T-helper 17 cell (primary cell): ENCODE data around the gene RUNX3. TPM values are rescaled to one million over a fixed set of nuclear protein-coding genes. Genes with fewer than 3 reads are reported as not detected.

Experiments used
- ATAC-seq: fragments of 150-1000 bp; cut with Tn5 transposase; 2 replicates; pipeline ENCODE4 v1.10.0; 2021; ENCODE audit warnings: mild to moderate bottlenecking, moderate library complexity
- DNase-seq, 3 donors: peaks; one replicate each; pipeline versions ENCODE4 v3.0.0 to v3.0.0-alpha.2; 2020 to 2021
- H3K9me3 ChIP-seq: one replicate; pipeline ENCODE4 v1.7.0; 2013; ENCODE audit warnings: low read length, mild to moderate bottlenecking; ENCODE audit not compliant: control insufficient read depth, poor library complexity, severe bottlenecking
- H3K27ac Mint-ChIP-seq: one replicate; pipeline ENCODE4 v1.8.0; 2022; ENCODE audit warnings: mild to moderate bottlenecking, moderate library complexity, mixed read lengths
- H3K27me3 Mint-ChIP-seq: one replicate; pipeline ENCODE4 v1.8.0; 2022; ENCODE audit warnings: mixed read lengths
- H3K36me3 Mint-ChIP-seq: one replicate; pipeline ENCODE4 v1.8.0; 2022; ENCODE audit warnings: low read depth, mixed read lengths
- H3K4me1 Mint-ChIP-seq: one replicate; pipeline ENCODE4 v1.8.0; 2022; ENCODE audit warnings: mild to moderate bottlenecking, mixed read lengths
- H3K4me3 Mint-ChIP-seq: one replicate; pipeline ENCODE4 v1.8.0; 2022; ENCODE audit warnings: mild to moderate bottlenecking, moderate library complexity, mixed read lengths
- total RNA-seq, 4 donors: library from RNA in 2 of 4; stranded (reverse) in 2 of 4; gene quantifications; one replicate each; pipeline ENCODE4 v1.2.3 and lab custom pipeline; 2022 to 2026

Gene RUNX3
- total RNA-seq, 2 donors from 2014 or later, result 186 to 243 TPM

GRCh38 chr1:24967962-24968361, 37.9 kb upstream of the RUNX3 start:
- DNase-seq (no peak), ATAC-seq (no peak)
- Mint-ChIP-seq H3K4me1 (peaks cover 39% of the 10 kb centered on the region), H3K27me3 (no peaks in the 10 kb centered on the region), H3K36me3 (no peaks in the 10 kb centered on the region), H3K27ac (peak overlapping the region; percentile 82), H3K4me3 (no peak overlapping the region)
- no peaks in the 10 kb centered on the region for H3K9me3 ChIP-seq

DNA sequence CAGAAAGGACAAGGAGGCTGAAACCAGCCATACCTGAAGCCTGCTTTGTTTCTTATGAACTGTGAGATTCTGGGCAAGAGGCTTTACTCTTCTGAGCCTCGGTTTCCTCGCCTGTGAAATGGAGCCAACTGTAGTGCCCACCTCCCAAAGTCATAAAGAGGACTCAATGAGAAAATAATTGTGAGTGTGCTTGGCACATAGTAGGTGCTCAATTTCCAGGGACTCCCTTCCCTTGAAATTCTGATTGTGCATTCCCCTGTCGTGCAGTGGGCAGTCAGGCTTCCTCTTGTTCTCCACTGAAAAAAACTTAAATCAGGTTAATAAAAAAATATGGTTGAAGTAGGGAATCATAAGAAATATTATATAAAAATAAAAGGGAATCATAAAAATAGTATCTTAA, 37.5 kb upstream of the RUNX3 start:
- H3K36me3 Mint-ChIP-seq, result no peaks in the 10 kb centered on the region
- H3K4me3 Mint-ChIP-seq, result no peak overlapping the region
- H3K9me3 ChIP-seq, result no peaks in the 10 kb centered on the region
- no peak for DNase-seq
- H3K4me1 Mint-ChIP-seq, result peaks cover 38% of the 10 kb centered on the region
- no peak for ATAC-seq
- H3K27me3 Mint-ChIP-seq, result no peaks in the 10 kb centered on the region
- no peak overlapping the region for H3K27ac Mint-ChIP-seq

DNA sequence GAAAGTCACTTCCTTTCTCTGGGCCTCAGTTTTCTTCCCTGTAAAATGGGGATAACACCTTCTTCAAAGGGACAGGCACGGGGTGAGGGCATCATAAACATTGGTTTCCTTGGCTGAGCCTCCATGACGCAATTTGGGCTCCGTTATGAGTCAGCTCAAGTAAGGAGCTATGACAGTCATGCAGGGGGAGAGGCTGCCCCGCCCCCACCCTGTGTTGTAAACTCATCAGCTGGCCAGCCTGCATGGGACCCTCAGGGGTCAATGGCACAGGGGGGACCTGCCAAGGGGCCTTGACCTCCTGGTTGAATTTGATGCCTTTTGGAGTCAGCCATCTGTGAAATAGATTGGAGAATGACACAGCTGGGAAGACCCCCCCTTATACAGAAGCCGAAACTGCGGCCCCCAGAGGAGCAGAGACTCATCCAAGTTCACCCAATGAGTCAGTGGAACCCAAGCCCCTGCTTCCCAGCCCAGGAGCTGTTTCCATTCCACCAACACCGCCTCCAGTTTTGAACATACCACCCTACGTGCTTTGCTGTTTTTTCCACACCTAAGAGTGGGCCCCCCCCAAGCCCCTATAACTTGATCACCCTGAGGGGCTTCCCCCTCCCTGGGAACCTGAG, 36.8 kb upstream of the RUNX3 start:
- H3K9me3 ChIP-seq, result no peaks in the 10 kb centered on the region
- ATAC-seq, result peak; percentile 10
- no peaks in the 10 kb centered on the region for H3K27me3 Mint-ChIP-seq
- no peak for DNase-seq
- H3K36me3 Mint-ChIP-seq, result no peaks in the 10 kb centered on the region
- H3K27ac Mint-ChIP-seq, result peak overlapping the region; percentile 95
- no peak overlapping the region for H3K4me3 Mint-ChIP-seq
- peaks cover 37% of the 10 kb centered on the region for H3K4me1 Mint-ChIP-seq

DNA sequence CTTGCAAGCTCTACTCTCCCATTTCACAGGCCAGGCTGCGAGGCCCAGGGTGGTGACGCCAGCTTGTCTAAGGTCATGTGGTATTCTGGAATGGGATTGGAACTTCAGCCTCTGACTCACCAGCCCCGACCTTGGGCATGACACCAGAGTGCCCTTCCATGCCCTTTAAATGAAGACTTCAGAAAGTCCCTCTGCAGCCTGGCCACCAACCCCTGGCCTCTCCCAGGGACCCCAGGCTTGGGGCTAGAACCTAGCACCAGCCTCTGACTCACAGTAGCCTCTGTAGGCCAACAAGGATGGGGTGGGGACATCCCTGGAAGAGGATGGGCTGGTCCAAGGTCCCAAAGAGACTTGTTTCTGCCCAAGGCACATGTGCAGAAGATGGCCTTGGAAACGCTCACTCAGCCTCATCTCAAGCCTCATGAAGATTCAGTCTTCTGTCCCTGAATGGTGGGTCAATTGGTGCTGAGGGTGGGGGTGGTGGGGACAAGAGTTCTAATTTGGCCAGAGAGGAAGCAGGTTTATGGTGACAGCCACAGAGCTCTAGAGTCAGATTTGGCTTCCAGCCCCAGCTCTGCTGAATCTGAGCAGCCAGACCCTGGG, 36.1 kb upstream of the RUNX3 start:
- no peak overlapping the region for H3K4me3 Mint-ChIP-seq
- no peaks in the 10 kb centered on the region for H3K36me3 Mint-ChIP-seq
- peak overlapping the region; percentile 95 for H3K27ac Mint-ChIP-seq
- no peak for ATAC-seq
- peaks cover 35% of the 10 kb centered on the region for H3K4me1 Mint-ChIP-seq
- no peaks in the 10 kb centered on the region for H3K9me3 ChIP-seq
- no peak for DNase-seq
- H3K27me3 Mint-ChIP-seq, result no peaks in the 10 kb centered on the region

DNA sequence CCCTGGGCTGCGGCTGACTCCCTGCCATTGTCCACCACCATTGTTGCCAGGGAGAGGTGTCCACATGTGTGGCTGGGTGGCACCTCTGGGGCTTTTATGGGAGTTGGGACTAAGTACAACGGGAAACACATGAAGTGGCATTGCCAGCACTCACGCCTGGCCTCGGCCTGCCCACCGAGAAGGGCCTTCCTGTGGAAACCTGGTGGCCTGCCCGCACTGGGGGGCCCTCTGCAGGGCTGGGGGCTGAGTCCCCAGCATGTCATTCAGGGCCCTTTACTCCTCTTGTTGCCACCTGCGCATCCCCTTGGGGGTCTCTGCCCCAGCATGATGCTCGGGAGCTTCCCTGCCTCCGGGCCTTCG, 35.5 kb upstream of the RUNX3 start:
- H3K4me1 Mint-ChIP-seq, result peaks cover 30% of the 10 kb centered on the region
- no peaks in the 10 kb centered on the region for H3K36me3 Mint-ChIP-seq
- peak overlapping the region; percentile 95 for H3K27ac Mint-ChIP-seq
- H3K27me3 Mint-ChIP-seq, result no peaks in the 10 kb centered on the region
- no peak for ATAC-seq
- DNase-seq, result no peak
- peak overlapping the region; percentile 87 for H3K4me3 Mint-ChIP-seq
- no peaks in the 10 kb centered on the region for H3K9me3 ChIP-seq

DNA sequence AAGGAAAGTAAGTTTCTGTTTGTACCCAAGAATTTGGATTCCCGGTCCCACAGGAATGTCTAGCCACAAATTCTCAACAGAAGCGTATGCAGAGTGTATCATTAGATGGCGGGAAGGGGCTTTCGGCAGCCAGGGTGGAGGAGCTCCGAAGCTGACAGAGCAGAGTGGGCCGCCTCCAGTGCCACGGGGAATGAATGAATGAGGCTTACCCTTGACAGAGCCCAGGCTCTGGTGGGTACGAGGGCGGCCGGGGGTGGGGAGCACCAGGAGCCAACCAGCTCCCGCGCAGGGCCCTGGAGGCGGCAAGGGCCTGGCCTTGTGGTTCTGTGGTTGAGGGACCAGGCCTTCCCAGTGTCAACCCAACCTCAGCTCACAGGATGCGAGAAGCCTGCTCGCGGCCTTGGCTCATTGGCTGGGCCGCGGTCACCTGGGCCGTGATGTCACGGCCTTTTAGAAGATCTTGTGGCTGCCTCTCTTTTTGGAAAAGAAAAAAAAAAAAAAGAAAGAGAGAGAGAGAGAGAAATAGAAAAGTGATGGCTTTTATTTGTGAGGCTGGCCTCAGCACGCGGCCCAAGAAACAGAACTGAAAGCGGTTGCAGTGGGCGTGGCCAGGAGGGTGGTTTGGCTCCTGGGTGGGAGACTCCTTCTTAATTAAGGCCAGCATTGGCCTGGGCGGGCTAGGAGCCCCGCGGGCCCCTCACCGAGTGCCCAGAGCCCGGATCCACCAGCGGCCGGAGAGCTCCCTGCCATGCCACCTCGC, 34.9 kb upstream of the RUNX3 start:
- Mint-ChIP-seq H3K27ac (peak overlapping the region; percentile 95), H3K36me3 (no peaks in the 10 kb centered on the region), H3K4me3 (peak overlapping the region; percentile 87), H3K27me3 (no peaks in the 10 kb centered on the region), H3K4me1 (peaks cover 32% of the 10 kb centered on the region)
- DNase-seq, result peak; percentile 68 to 77 (median 75)
- H3K9me3 ChIP-seq, result no peaks in the 10 kb centered on the region
- peak; percentile 96 for ATAC-seq

DNA sequence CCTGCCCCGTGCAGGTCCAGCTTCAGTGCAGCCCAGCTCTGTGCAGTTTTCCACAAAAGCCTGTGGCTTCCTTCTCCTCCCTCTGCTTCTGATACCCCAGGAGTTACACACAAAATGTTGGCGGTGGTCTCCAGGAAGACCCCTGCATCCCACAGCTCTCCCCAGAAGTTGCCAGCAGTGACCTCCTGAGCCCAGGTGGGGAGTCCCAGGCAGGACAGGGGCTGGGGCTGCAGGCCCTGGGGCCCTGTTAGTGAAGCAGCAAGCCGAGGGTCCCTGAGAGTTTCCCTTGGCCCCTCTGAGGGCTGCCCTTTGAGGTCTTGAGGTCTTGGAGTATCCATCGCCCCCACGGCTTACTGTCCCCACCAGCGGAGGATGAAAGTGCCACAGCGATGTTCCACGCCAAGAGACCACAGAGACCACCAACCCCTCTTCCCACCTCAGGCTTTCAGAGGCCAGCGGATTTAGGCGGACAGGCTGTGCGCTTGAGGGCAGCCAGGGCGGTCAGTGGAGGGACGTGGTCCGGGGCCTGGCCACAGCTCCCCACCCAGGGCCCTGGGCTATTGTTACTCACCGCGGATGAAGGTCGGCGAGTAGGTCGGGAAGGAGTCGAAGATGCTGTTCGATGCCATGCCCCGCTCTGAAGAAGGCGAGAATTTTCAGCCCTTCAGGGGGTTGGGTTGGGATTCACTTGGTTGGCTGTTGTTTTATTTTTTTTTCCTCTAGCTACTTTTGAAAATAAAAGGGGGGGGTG, 34.0 kb upstream of the RUNX3 start:
- H3K4me3 Mint-ChIP-seq, result peak overlapping the region; percentile 87
- H3K36me3 Mint-ChIP-seq, result no peaks in the 10 kb centered on the region
- no peaks in the 10 kb centered on the region for H3K9me3 ChIP-seq
- H3K27ac Mint-ChIP-seq, result peak overlapping the region; percentile 95
- DNase-seq (no peak), ATAC-seq (no peak)
- H3K27me3 Mint-ChIP-seq, result no peaks in the 10 kb centered on the region
- peaks cover 36% of the 10 kb centered on the region for H3K4me1 Mint-ChIP-seq

DNA sequence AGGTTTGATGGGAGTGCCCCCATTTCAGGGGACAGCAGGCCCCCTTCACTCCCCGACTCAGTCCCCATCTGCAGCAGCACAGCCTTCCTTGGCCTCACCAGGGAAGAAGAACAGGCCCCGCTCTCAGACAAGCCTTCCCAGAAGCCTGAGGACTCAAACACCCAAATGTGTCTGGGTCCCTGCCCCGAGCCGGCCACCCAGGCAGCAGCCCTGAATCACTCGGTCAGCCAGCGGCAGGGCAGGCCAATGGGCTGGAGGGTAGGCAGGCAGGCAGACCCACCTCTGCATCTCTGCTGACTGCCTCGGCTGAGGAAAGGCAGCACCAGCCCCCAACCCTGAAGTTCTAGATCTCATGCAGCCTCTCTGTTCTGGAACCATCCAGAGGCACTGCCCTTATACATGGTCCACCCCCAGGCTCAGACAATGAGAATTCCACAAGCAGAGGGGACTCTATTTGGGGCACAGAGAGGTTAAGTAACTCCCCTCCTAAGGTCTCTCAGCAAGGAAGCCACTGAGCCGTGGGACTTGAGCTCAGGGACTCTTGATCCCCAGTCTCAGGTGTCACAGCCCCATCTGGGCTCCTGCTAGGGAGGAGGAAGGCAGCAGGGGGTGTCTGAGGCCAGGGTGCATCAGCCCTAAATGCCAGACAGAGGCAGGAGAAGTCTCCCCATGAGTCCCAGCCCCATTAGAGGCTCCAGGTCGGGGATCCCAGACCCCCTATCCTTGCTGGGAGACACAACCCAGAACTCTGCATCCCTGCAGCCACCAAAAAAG, 33.2 kb upstream of the RUNX3 start:
- H3K27ac Mint-ChIP-seq, result peak overlapping the region; percentile 95
- no peaks in the 10 kb centered on the region for H3K27me3 Mint-ChIP-seq
- H3K36me3 Mint-ChIP-seq, result no peaks in the 10 kb centered on the region
- ATAC-seq, result peak; percentile 15
- DNase-seq, result no peak
- H3K4me1 Mint-ChIP-seq, result peaks cover 39% of the 10 kb centered on the region
- H3K4me3 Mint-ChIP-seq, result peak overlapping the region; percentile 87
- H3K9me3 ChIP-seq, result no peaks in the 10 kb centered on the region

DNA sequence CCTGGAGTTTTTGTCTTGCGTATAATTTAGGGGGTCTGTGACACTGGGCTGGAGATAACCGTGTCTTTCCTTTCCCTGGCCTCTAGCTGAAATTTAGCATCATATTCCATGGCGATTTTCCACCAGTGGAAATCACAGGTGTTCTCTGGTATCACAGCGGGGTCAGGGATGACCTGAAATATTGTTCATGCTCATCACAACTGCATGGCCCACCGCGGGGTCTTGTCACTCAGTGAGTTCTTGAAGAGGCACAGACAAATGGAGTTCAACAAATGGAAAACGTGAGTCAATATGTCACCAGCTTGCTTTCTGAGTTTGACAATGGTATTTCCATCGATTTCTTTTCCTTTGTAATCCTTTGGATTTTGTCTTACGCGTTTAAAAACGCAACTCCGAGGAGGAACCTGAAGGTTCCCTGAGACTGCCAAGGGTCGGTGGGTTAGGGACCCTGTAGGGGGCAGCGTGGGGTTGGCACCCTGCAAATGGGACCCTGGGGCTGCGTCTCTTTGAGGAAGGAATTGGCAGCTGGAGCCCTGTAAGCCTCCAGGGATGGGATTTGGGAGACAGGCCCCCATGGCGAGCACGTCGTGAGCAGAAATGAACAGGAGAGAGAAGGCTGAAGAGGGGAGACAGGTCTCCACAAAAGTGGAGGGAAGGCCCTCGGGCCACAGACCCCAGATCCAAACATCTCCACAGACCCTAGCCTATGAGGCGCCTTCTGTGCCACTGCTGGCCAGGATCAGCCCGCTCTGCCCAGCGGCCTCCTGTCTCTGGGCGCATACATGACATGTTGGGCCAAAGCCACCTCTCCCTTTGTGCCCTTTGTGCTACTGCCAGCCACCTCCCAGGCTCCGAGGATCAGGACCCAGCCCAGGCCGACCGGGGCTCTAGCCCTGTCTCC, 32.1 kb upstream of the RUNX3 start:
- H3K4me3 Mint-ChIP-seq, result peak overlapping the region; percentile 87
- DNase-seq (no peak), ATAC-seq (no peak)
- H3K27me3 Mint-ChIP-seq, result no peaks in the 10 kb centered on the region
- H3K4me1 Mint-ChIP-seq, result peaks cover 39% of the 10 kb centered on the region
- H3K27ac Mint-ChIP-seq, result peak overlapping the region; percentile 95
- H3K9me3 ChIP-seq, result no peaks in the 10 kb centered on the region
- H3K36me3 Mint-ChIP-seq, result no peaks in the 10 kb centered on the region

GRCh38 chr1:24961334-24961733, 31.3 kb upstream of the RUNX3 start:
- H3K27ac Mint-ChIP-seq, result peak overlapping the region; percentile 95
- H3K4me1 Mint-ChIP-seq, result peaks cover 42% of the 10 kb centered on the region
- H3K9me3 ChIP-seq, result no peaks in the 10 kb centered on the region
- H3K36me3 Mint-ChIP-seq, result no peaks in the 10 kb centered on the region
- H3K4me3 Mint-ChIP-seq, result peak overlapping the region; percentile 28
- ATAC-seq, result no peak
- H3K27me3 Mint-ChIP-seq, result no peaks in the 10 kb centered on the region
- no peak for DNase-seq

DNA sequence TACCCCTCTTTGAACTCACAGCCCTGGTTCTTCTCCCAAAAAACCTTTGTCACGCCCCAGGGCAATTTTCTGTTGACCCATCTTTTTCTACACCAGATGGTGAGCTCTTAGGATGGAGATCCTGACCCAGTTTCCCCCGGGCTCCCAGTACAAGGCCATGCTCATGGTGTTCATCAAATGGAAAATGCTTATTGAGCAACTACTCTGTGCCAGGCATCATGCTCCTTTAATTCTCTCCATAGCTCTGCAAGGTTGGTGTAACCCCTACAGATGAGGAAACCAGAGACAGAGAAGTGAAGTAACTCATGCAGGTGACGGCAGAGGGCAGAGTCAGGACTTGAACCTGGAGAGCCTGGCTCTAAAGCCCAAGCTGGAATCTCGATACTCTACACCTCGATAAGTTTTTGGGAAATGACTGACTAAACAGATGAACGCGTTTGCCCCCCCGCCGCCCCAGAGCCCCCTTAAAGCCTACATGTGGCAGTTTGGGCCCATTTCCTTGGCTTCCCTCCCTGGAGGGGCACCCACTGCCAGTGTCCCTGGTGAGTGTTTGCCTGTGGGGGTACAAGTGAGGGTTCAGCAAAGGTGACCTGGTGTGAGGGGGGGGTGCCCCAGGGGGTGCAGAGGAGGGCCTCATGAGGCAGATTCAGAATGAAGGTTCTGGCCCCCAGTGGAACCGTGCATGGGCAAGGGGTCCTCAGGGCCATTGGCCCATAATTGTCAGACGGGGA, 30.2 kb upstream of the RUNX3 start:
- H3K27me3 Mint-ChIP-seq, result no peaks in the 10 kb centered on the region
- H3K36me3 Mint-ChIP-seq, result no peaks in the 10 kb centered on the region
- peak overlapping the region; percentile 49 for H3K27ac Mint-ChIP-seq
- ATAC-seq, result no peak
- H3K9me3 ChIP-seq, result no peaks in the 10 kb centered on the region
- no peak overlapping the region for H3K4me3 Mint-ChIP-seq
- H3K4me1 Mint-ChIP-seq, result peaks cover 44% of the 10 kb centered on the region
- no peak for DNase-seq
